Progenitor cell of endocrine pancreas (in vitro differentiated cells): ENCODE measurements around the gene GPRC5B. TPM values are rescaled to one million over a fixed set of nuclear protein-coding genes. Genes with fewer than 3 reads are reported as not detected.

Experiments
- DNase-seq: peaks from one replicate; pipeline ENCODE4 v3.0.0; 2021; ENCODE audit warnings: low spot score; ENCODE audit not compliant: unreplicated experiment
- H3K27ac Mint-ChIP-seq: 2 replicates; pipeline ENCODE4 v1.8.0; 2021; ENCODE audit warnings: mild to moderate bottlenecking, moderate library complexity, mixed read lengths
- H3K27me3 Mint-ChIP-seq: 2 replicates; pipeline ENCODE4 v1.8.0; 2021; ENCODE audit warnings: mixed read lengths
- H3K36me3 Mint-ChIP-seq: 2 replicates; pipeline ENCODE4 v1.8.0; 2022; ENCODE audit warnings: mixed read lengths; ENCODE audit not compliant: insufficient read depth
- H3K4me1 Mint-ChIP-seq: 2 replicates; pipeline ENCODE4 v1.8.0; 2021; ENCODE audit warnings: low read depth, mixed read lengths
- H3K4me3 Mint-ChIP-seq: 2 replicates; pipeline ENCODE4 v1.8.0; 2021; ENCODE audit warnings: low read depth, mild to moderate bottlenecking, moderate library complexity, mixed read lengths
- H3K9me3 Mint-ChIP-seq: 2 replicates; pipeline ENCODE4 v1.8.0; 2021; ENCODE audit warnings: low read depth, mixed read lengths
- total RNA-seq: library from RNA; stranded (reverse); gene quantifications from 2 replicates; pipeline ENCODE4 v1.2.1, GENCODE V29; 2021
- TF ChIP-seq, protein P1 (sequence below): fragments of 200-600 bp; sonication (generic); IDR thresholded peaks from one replicate; pipeline ENCODE4 v1.5.0; 2021; ENCODE audit warnings: antibody characterized with exemption, mild to moderate bottlenecking; ENCODE audit not compliant: unreplicated experiment

GPRC5B gene
- total RNA-seq, 1 donor from 2014 or later = 44.3 TPM

GRCh38 chr16:19888834-19889233 is 4.2 kb upstream of the GPRC5B start:
- Mint-ChIP-seq H3K4me3 (no peak overlapping the region), H3K9me3 (no peaks in the 10 kb centered on the region), H3K36me3 (no peaks in the 10 kb centered on the region), H3K27ac (no peak overlapping the region), H3K4me1 (no peaks in the 10 kb centered on the region), H3K27me3 (peaks cover 25% of the 10 kb centered on the region)
- TF ChIP-seq, protein P1, sequence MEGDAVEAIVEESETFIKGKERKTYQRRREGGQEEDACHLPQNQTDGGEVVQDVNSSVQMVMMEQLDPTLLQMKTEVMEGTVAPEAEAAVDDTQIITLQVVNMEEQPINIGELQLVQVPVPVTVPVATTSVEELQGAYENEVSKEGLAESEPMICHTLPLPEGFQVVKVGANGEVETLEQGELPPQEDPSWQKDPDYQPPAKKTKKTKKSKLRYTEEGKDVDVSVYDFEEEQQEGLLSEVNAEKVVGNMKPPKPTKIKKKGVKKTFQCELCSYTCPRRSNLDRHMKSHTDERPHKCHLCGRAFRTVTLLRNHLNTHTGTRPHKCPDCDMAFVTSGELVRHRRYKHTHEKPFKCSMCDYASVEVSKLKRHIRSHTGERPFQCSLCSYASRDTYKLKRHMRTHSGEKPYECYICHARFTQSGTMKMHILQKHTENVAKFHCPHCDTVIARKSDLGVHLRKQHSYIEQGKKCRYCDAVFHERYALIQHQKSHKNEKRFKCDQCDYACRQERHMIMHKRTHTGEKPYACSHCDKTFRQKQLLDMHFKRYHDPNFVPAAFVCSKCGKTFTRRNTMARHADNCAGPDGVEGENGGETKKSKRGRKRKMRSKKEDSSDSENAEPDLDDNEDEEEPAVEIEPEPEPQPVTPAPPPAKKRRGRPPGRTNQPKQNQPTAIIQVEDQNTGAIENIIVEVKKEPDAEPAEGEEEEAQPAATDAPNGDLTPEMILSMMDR = no peak
- no peak for DNase-seq

DNA sequence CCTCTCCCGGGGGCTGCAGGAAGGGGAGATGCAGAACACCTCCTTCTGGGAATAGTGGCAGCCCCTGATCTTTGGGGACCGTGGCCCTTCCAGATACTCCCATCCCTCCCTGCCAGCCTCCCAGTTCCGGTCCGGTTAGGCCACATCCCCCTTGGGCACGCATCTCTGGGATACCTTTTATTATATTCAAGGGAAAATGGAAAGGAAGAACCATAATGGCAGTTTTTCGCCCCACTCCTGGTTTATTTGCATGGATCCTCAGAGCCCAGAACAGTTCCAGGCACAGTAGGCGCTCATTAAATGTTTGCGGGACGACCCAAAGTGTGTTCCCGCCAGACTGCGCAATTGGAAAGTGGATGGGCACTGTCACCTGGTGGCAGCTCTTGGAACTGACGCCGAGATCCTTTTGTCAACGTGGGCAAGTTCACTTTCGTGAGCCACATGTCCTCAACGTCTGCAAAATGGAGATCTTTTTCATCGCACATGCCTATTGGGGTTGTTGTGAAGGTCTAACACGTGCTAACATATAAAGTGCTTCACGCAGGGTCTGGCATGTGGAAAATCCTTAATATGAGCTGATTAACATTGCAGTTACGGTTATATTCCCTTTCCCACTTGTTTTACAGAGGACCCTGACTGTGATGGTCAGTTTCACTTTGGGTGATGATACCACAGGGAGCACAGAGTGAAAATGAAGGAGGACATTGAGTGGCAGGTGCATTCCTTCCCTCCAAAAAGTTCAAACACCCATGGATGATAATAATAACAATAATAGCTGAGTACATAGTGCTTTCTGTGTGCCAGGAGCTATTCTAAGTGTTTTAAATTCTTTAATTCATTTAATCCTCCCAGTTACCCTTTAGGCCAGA is 1.7 kb upstream of the GPRC5B start:
- Mint-ChIP-seq H3K27me3 (peaks cover 21% of the 10 kb centered on the region), H3K9me3 (no peaks in the 10 kb centered on the region), H3K4me3 (peak overlapping the region; percentile 79), H3K27ac (peak overlapping the region; percentile 74), H3K4me1 (peaks cover 14% of the 10 kb centered on the region), H3K36me3 (no peaks in the 10 kb centered on the region)
- DNase-seq = peak; percentile 65
- TF ChIP-seq, protein P1 = peak; percentile 99

DNA sequence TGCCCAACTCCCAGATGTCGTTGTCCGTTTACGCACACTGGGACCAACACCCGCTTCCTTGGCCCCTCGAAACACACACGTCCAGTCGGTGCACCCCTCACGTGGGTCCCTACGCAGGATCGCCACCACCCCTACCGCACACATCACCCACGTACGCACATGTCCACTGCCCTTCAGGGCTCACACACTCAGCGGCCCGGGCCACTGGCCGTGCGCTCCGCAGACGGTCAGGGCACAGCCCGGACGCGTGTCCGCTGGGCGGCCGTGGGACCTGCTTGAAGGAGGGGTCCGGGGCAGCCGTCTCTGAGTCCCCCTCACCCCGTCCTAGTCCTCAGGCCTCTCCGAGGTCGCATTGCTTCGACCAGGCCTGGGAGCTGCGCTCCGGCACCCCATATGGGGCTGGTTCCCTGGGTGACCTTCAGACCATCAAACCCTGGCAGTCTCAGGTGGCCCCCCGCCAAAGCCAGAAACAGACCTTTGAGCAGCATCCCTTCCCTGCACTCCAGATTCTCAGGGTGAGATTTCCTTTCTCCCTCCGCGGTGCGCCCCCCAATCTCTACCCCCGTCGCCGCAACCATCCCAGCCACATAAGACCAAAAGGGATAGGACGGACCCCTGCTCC is 914 bp upstream of the GPRC5B start:
- peaks cover 21% of the 10 kb centered on the region for H3K27me3 Mint-ChIP-seq
- H3K27ac Mint-ChIP-seq = no peak overlapping the region
- no peak for DNase-seq
- H3K4me1 Mint-ChIP-seq = peaks cover 14% of the 10 kb centered on the region
- peaks cover 3% of the 10 kb centered on the region for H3K36me3 Mint-ChIP-seq
- H3K4me3 Mint-ChIP-seq = peak overlapping the region; percentile 79
- no peaks in the 10 kb centered on the region for H3K9me3 Mint-ChIP-seq
- TF ChIP-seq, protein P1 = no peak

GRCh38 chr16:19883966-19884485 is 622 bp downstream of the GPRC5B start:
- H3K27ac Mint-ChIP-seq = peak overlapping the region; percentile 33
- peak; percentile 25 for DNase-seq
- H3K36me3 Mint-ChIP-seq = peaks cover 4% of the 10 kb centered on the region
- no peaks in the 10 kb centered on the region for H3K9me3 Mint-ChIP-seq
- TF ChIP-seq, protein P1 = no peak
- peak overlapping the region; percentile 84 for H3K4me3 Mint-ChIP-seq
- H3K4me1 Mint-ChIP-seq = peaks cover 18% of the 10 kb centered on the region
- H3K27me3 Mint-ChIP-seq = peaks cover 21% of the 10 kb centered on the region

GRCh38 chr16:19883296-19883965 is 1.2 kb downstream of the GPRC5B start:
- Mint-ChIP-seq H3K9me3 (no peaks in the 10 kb centered on the region), H3K4me3 (peak overlapping the region; percentile 84), H3K27ac (peak overlapping the region; percentile 91), H3K4me1 (peaks cover 18% of the 10 kb centered on the region), H3K27me3 (peaks cover 21% of the 10 kb centered on the region), H3K36me3 (peaks cover 4% of the 10 kb centered on the region)
- TF ChIP-seq, protein P1 = no peak
- DNase-seq = peak; percentile 45
